ENCODE measurements around the gene MRPS26.
"Not testable (repeated sequence)": the region's sequence is repeated elsewhere in the genome, so short reads cannot be mapped to it uniquely, and the experiment has no call there.

Gene MRPS26

GRCh38 chr20:3042625-3043024 is 3.2 kb upstream of the MRPS26 start:
- no peak for DNase-seq

GRCh38 chr20:3043322-3043721 is 2.5 kb upstream of the MRPS26 start, which contains the start of gene GNRH2:
Gene GNRH2 (plus strand): TSS chr20:3043622. CDS start chr20:3044415, 793 bp downstream.
- no peak for DNase-seq

GRCh38 chr20:3044336-3044965 is 1.4 kb upstream of the MRPS26 start:
- DNase-seq, result no peak

- peak; percentile 21 for DNase-seq
Observed at GRCh38 chr20:3045042-3045815, 623 bp upstream of the MRPS26 start.

- DNase-seq, result no peak
Observed at GRCh38 chr20:3046677-3047462, 1.0 kb downstream of the MRPS26 start.

- no peak for DNase-seq
Observed at GRCh38 chr20:3047486-3048419, 1.9 kb downstream of the MRPS26 start.

- no peak for DNase-seq
Observed at GRCh38 chr20:3051385-3052019, 5.7 kb downstream of the MRPS26 start.

- DNase-seq, result no peak
Observed at GRCh38 chr20:3059489-3059888, 13.6 kb downstream of the MRPS26 start.

- not testable (repeated sequence) for DNase-seq
Observed at GRCh38 chr20:3064119-3064518, 18.3 kb downstream of the MRPS26 start.

- DNase-seq, result no peak
Observed at GRCh38 chr20:3067139-3068014, 21.5 kb downstream of the MRPS26 start.

- no peak for DNase-seq
Observed at GRCh38 chr20:3068075-3068474, 22.2 kb downstream of the MRPS26 start.

- no peak for DNase-seq
Observed at GRCh38 chr20:3068986-3069900, 23.4 kb downstream of the MRPS26 start.

GRCh38 chr20:3070725-3071124 is 24.9 kb downstream of the MRPS26 start:
- no peak for DNase-seq

- no peak for DNase-seq
Observed at GRCh38 chr20:3071266-3071609, 25.4 kb downstream of the MRPS26 start.

- peak; percentile 70 for DNase-seq
Observed at GRCh38 chr20:3071610-3072529, 26.0 kb downstream of the MRPS26 start, which contains the start of gene OXT. Gene OXT (plus strand): TSS chr20:3071620. CDS start chr20:3071656, 36 bp downstream.

GRCh38 chr20:3072530-3073250 is 26.8 kb downstream of the MRPS26 start:
- no peak for DNase-seq

GRCh38 chr20:3073251-3073643 is 27.4 kb downstream of the MRPS26 start:
- DNase-seq, result not testable (repeated sequence)

GRCh38 chr20:3074812-3075211 is 29.0 kb downstream of the MRPS26 start:
- no peak for DNase-seq
